GM10248 (cell line): ENCODE data around the gene PIGO.

ENCODE experiments used
- CTCF ChIA-PET: fragments of 300-600 bp; sonication (Branson Sonifier 250); formaldehyde crosslinking; extraction: SDS; loops from one replicate; lab custom pipeline; 2021; ENCODE audit warnings: antibody characterized with exemption; lab: Yijun Ruan, JAX
- POLR2A ChIA-PET: fragments of 350-650 bp; sonication (Branson Sonifier 250); formaldehyde crosslinking; extraction: SDS; loops from one replicate; lab custom pipeline; 2020; ENCODE audit warnings: antibody characterized with exemption; lab: Yijun Ruan, JAX
- DNase-seq: peaks from one replicate; pipeline ENCODE4 v3.0.0; 2012; ENCODE audit errors: extremely low spot score
- TF ChIP-seq, protein P1 (sequence below): IDR thresholded peaks from 2 replicates; pipeline ENCODE4 v1.5.1; 2012; ENCODE audit warnings: mild to moderate bottlenecking, low read depth; ENCODE audit errors: extremely low read depth, missing control alignments, control extremely low read depth

The PIGO gene

DNA sequence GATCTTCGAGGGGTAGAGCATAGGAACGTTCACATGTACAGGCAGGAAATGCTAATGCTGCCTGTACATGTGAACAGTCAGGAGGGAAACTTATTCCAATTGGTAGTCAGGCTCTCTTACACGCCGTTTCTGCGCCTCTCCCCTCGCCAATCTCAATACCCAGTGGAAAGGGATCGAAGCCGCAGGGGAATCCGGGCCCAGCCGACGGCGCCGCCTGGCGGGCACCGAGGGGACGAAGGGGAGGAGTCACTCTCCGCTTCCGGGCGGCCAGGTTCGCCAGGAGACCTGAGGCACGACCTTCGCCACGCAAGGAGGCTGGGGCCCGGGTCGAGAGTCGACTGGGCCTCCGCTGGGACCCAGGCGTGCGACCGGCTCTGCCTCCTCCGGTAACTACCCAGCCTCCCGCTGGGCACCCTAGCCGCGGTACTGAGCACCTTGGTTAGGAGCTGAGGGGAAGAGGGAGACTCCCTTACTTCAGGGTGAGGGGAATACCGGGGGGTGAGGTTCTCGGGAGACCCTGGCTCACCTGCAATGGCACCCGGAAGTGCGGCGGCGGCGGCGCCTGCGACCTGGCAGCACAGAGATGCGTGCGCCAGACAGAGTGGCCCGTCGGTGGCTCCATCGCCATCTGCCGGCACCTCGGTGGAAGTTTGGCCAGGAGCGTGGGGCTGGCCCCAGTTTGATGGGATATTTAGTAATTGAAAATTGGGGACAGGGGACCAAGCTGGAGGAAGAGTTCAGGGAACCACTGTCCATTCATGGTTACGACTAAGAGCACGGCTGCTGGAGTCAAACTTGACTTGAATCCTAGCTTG lies at the start of gene PIGO:
PIGO (minus strand) TSS at position 557 of the 815 bp plus-strand sequence. CDS start 1,026 bp downstream, outside the sequence.
- ChIA-PET CTCF (interaction anchor here (0.7 to 8.0 kb wide), 33 partner anchors 9 to 561 kb away, joined by 3 to 177 read pairs (median 4); partner anchors contain the start of genes ATOSB, CCDC107, FANCG and RMRP), POLR2A (interaction anchor here (1.3 kb wide), 1 partner anchor 24 kb away, joined by 6 read pairs; the partner anchor contains the start of gene VCP)
- peak; percentile 89 for DNase-seq
- TF ChIP-seq, protein P1, sequence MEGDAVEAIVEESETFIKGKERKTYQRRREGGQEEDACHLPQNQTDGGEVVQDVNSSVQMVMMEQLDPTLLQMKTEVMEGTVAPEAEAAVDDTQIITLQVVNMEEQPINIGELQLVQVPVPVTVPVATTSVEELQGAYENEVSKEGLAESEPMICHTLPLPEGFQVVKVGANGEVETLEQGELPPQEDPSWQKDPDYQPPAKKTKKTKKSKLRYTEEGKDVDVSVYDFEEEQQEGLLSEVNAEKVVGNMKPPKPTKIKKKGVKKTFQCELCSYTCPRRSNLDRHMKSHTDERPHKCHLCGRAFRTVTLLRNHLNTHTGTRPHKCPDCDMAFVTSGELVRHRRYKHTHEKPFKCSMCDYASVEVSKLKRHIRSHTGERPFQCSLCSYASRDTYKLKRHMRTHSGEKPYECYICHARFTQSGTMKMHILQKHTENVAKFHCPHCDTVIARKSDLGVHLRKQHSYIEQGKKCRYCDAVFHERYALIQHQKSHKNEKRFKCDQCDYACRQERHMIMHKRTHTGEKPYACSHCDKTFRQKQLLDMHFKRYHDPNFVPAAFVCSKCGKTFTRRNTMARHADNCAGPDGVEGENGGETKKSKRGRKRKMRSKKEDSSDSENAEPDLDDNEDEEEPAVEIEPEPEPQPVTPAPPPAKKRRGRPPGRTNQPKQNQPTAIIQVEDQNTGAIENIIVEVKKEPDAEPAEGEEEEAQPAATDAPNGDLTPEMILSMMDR, result peak; percentile 96

DNA sequence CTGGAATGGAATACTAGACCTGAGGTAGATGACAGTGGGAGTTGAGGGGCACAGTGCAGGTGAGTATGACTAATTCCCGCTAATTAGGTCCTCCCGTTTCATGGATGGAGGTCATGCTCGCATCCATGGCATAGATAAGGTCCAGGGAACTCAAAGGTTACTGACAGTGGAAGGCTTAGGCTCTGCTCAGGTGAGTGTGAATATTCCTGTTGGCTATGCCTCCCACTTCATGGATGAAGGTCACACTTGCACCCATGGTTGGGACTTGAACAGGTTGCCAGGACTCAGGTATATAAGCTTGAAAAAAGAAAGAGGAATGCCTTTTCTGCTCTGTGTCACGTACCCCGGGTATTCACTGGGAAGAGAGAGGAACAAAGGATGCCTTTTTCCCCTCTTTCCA lies 45.6 kb upstream of the PIGO start:
- ChIA-PET POLR2A (no interaction called here), CTCF (no interaction called here)
- DNase-seq, result no peak
- TF ChIP-seq, protein P1, result no peak

DNA sequence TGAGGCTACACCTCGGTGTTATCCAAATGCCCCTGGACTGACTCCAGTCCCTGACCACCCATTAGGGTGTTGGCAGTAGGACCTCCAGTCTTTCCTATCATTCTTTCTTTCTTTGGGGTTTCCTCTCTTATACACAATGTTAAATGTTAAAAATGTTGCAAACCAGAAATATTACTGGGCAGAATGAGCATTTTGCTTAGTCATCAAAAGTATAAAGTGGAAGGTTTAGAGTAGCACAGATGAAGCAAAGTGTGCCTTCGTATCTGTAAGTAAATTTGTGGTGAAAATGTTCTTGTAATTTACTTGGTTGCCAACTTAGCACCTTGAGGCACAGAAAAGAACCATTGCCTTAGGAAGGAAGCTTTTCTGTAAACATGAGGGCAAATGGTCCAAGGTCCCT lies 43.7 kb upstream of the PIGO start:
- no peak for DNase-seq
- ChIA-PET CTCF (no interaction called here), POLR2A (interaction anchor here (0.5 kb wide), 1 partner anchor 33 kb away, joined by 3 read pairs; no protein-coding TSS in a partner anchor)
- TF ChIP-seq, protein P1, result no peak

DNA sequence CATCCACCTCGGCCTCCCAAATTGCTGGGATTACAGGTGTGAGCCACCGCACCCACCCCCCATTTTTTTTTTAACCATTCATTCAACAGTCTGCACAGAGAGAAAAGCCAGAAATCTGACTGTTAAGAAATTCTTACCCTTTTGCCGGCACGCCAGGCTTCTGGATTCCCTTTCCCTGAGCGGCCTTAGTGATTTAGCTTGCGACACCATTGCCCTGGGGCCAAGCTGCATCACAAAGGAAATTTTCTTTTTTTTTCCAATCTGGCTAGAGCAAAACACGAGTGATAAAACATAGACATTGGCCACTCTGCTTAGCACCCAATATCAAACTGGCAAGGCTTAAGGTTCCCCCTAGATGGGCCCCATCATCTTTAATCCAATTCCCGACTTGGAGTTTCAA lies 40.5 kb upstream of the PIGO start:
- ChIA-PET POLR2A (no interaction called here), CTCF (interaction anchor here (1.6 kb wide), 1 partner anchor 10 kb away, joined by 4 read pairs; no protein-coding TSS in a partner anchor)

DNA sequence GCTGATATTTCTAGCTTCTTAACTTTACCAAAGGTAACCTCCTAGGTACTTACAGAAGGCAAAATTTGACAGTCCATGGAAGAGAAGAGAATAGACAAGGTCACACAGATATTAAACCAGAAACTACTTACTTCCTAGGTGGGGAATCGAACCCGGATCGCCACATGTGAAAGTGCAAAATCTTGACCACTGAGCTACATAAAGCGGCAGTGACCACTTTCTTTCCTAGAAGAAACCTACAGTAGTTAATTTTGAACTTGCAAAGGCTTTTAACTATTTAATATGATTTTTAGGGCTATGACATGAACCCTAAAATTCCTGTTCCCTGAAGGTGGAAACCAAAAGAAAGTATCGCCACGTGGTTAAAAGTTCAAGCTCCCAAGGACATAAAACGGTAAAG lies 39.6 kb upstream of the PIGO start:
- CTCF ChIA-PET, result interaction anchor here (1.6 kb wide), 2 partner anchors 9 to 418 kb away, joined by 4 to 5 read pairs; no protein-coding TSS in a partner anchor
- POLR2A ChIA-PET, result no interaction called here
- TF ChIP-seq, protein P1, result no peak

More for the DNA sequence above, 40.5 kb upstream of the PIGO start:
- DNase-seq, result no peak
- TF ChIP-seq, protein P1, result no peak

DNA sequence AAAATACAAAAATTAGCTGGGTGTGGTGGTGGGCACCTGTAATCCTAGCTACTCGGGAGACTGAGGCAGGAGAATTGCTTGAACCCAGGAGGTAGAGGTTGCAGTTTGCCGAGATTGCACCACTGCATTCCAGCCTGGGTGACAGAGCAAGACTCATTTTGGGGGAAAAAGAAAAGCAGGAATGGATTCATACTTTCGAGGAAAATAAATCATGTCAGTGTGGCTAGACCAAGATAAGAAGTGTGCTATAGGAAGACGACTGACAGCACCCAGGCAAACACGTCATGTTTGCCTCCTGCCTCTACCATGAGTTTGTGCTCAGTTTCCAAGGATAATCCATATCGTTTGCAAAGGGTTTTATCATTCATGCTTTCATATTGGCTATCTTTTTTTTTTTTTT lies 38.5 kb upstream of the PIGO start:
- POLR2A ChIA-PET, result no interaction called here
- TF ChIP-seq, protein P1, result no peak
- no peak for DNase-seq
- CTCF ChIA-PET, result interaction anchor here (1.6 kb wide), 1 partner anchor 419 kb away, joined by 5 read pairs; no protein-coding TSS in a partner anchor

More for the DNA sequence above, 39.6 kb upstream of the PIGO start:
- DNase-seq, result no peak
